IMR-90 (cell line): ENCODE results near the gene NDFIP2. TPM values are rescaled to one million over a fixed set of nuclear protein-coding genes. Genes with fewer than 3 reads are reported as not detected.

Source experiments
- ATAC-seq: fragments of 200-7000 bp; cut with Tn5 transposase; 2 replicates; pipeline ENCODE4 v1.9.1; 2020; ENCODE audit warnings: low read depth, mild to moderate bottlenecking, moderate library complexity
- BruUV-seq: library from RNA; stranded (reverse); fragments of 400-500 nt; replicated peaks from 2 replicates; lab custom pipeline; 2021; lab: Mats Ljungman, UMichigan
- CTCF ChIA-PET: fragments of 300-600 bp; formaldehyde crosslinking; extraction: SDS; loops from one replicate; lab custom pipeline; 2021; ENCODE audit warnings: antibody characterized with exemption; lab: Yijun Ruan, JAX
- POLR2A ChIA-PET: fragments of 300-600 bp; sonication (Branson Sonifier 250); formaldehyde crosslinking; loops from one replicate; lab custom pipeline; 2022; ENCODE audit warnings: antibody characterized with exemption; ENCODE audit not compliant: unreplicated experiment; lab: Charles Lee
- DNase-seq: peaks from one replicate; pipeline ENCODE4 v3.0.0; 2013
- H2AFZ ChIP-seq: replicated peaks from 2 replicates; pipeline ENCODE3; 2013; ENCODE audit warnings: low read length, mild to moderate bottlenecking; ENCODE audit not compliant: poor library complexity
- H2AK5ac ChIP-seq: 2 replicates; pipeline ENCODE4 v1.6.1; 2013; ENCODE audit warnings: low read depth, low read length, inconsistent platforms
- H2AK9ac ChIP-seq: replicated peaks from 2 replicates; pipeline ENCODE3; 2013; ENCODE audit warnings: mild to moderate bottlenecking, low read depth, low read length, moderate library complexity; ENCODE audit not compliant: poor library complexity
- H2BK120ac ChIP-seq: 2 replicates; pipeline ENCODE4 v1.6.1; 2013; ENCODE audit warnings: low read depth, low read length, inconsistent platforms
- H2BK15ac ChIP-seq: 3 replicates; pipeline ENCODE4 v1.6.1; 2013; ENCODE audit warnings: low read depth, low read length, inconsistent platforms
- H2BK20ac ChIP-seq: 2 replicates; pipeline ENCODE4 v1.6.1; 2013; ENCODE audit warnings: low read depth, mild to moderate bottlenecking, inconsistent platforms, low read length, moderate library complexity
- H2BK5ac ChIP-seq: 2 replicates; pipeline ENCODE4 v1.6.1; 2013; ENCODE audit warnings: mild to moderate bottlenecking, low read depth, low read length, inconsistent platforms; ENCODE audit not compliant: poor library complexity, severe bottlenecking
- H3K14ac ChIP-seq: replicated peaks from 2 replicates; pipeline ENCODE4 v1.6.1; 2013; ENCODE audit warnings: low read depth, low read length, inconsistent platforms
- H3K18ac ChIP-seq: 2 replicates; pipeline ENCODE4 v1.6.1; 2013; ENCODE audit warnings: low read depth, low read length, control low read depth
- H3K23ac ChIP-seq: 2 replicates; pipeline ENCODE4 v1.6.1; 2013; ENCODE audit warnings: low read depth, low read length, inconsistent platforms
- H3K27ac ChIP-seq: 2 replicates; pipeline ENCODE4 v1.5.1; 2013; ENCODE audit warnings: mild to moderate bottlenecking, control low read depth, low read length; ENCODE audit not compliant: insufficient read depth
- H3K27me3 ChIP-seq: 2 replicates; pipeline ENCODE4 v1.6.1; 2013; ENCODE audit warnings: low read length; ENCODE audit not compliant: control insufficient read depth, insufficient read depth
- H3K36me3 ChIP-seq: 2 replicates; pipeline ENCODE4 v1.6.1; 2013; ENCODE audit warnings: low read length, mixed read lengths; ENCODE audit not compliant: control insufficient read depth, insufficient read depth
- H3K4ac ChIP-seq: 2 replicates; pipeline ENCODE4 v1.6.1; 2013; ENCODE audit warnings: low read depth, low read length, inconsistent platforms
- H3K4me1 ChIP-seq: 2 replicates; pipeline ENCODE4 v1.6.1; 2013; ENCODE audit warnings: low read length, mixed read lengths; ENCODE audit not compliant: control insufficient read depth, insufficient read depth
- H3K4me2 ChIP-seq: 2 replicates; pipeline ENCODE4 v1.6.1; 2013; ENCODE audit warnings: low read depth, mild to moderate bottlenecking, control low read depth, low read length, moderate library complexity
- H3K4me3 ChIP-seq: 2 replicates; pipeline ENCODE4 v1.5.1; 2013; ENCODE audit warnings: low read depth, mild to moderate bottlenecking, control low read depth, low read length, moderate library complexity; ENCODE audit not compliant: insufficient read depth
- H3K56ac ChIP-seq: 2 replicates; pipeline ENCODE4 v1.6.1; 2013; ENCODE audit warnings: low read length, inconsistent platforms; ENCODE audit not compliant: insufficient read depth; ENCODE audit errors: extremely low read depth
- H3K79me1 ChIP-seq, 2 experiments: 2 replicates each; pipeline ENCODE4 v1.6.1; 2013; ENCODE audit warnings: low read length in 2 of 2, inconsistent platforms in 1 of 2, low read depth in 1 of 2
- H3K9ac ChIP-seq: 2 replicates; pipeline ENCODE4 v1.6.1; 2013; ENCODE audit warnings: low read depth, low read length, control low read depth
- H3K9me1 ChIP-seq: 2 replicates; pipeline ENCODE4 v1.6.1; 2013; ENCODE audit warnings: low read length, inconsistent platforms; ENCODE audit not compliant: insufficient read depth
- H3K9me3 ChIP-seq: 2 replicates; pipeline ENCODE4 v1.6.1; 2013; ENCODE audit warnings: low read length; ENCODE audit not compliant: control insufficient read depth, insufficient read depth
- H4K20me1 ChIP-seq: 2 replicates; pipeline ENCODE4 v1.6.1; 2013; ENCODE audit warnings: low read length, inconsistent platforms; ENCODE audit not compliant: insufficient read depth
- H4K5ac ChIP-seq: 2 replicates; pipeline ENCODE4 v1.6.1; 2013; ENCODE audit warnings: mild to moderate bottlenecking, low read depth, low read length, control low read depth
- H4K8ac ChIP-seq, 2 experiments: 2 replicates each; pipeline ENCODE4 v1.6.1; 2013; ENCODE audit warnings: low read depth in 2 of 2, low read length in 2 of 2, control low read depth in 1 of 2, inconsistent platforms in 1 of 2
- H4K91ac ChIP-seq: 2 replicates; pipeline ENCODE4 v1.6.1; 2013; ENCODE audit warnings: low read depth, low read length, inconsistent platforms; ENCODE audit not compliant: insufficient read depth
- BHLHE40 ChIP-seq: fragments of 150-350 bp; IDR thresholded peaks from 2 replicates; pipeline ENCODE4 v1.6.1; 2016; ENCODE audit warnings: mild to moderate bottlenecking, low read depth, low read length
- CEBPB ChIP-seq: IDR thresholded peaks from 2 replicates; pipeline ENCODE4 v1.6.1; 2012; ENCODE audit warnings: low read depth, low read length, improper control_type of control experiment
- MAFK ChIP-seq: IDR thresholded peaks from 2 replicates; pipeline ENCODE4 v1.6.1; 2012; ENCODE audit warnings: low read depth, low read length, improper control_type of control experiment
- MAZ ChIP-seq: IDR thresholded peaks from 2 replicates; pipeline ENCODE4 v1.6.1; 2012; ENCODE audit warnings: low read depth, mild to moderate bottlenecking, low read length, improper control_type of control experiment, moderate library complexity, borderline replicate concordance
- MXI1 ChIP-seq: IDR thresholded peaks from 2 replicates; pipeline ENCODE4 v1.6.1; 2012; ENCODE audit warnings: low read depth, mild to moderate bottlenecking, low read length, moderate library complexity, borderline replicate concordance
- NFE2L2 ChIP-seq: fragments of 150-350 bp; IDR thresholded peaks from 2 replicates; pipeline ENCODE4 v1.6.1; 2016; ENCODE audit warnings: low read depth, mild to moderate bottlenecking, low read length
- dilution Hi-C: fragments of 300-500 bp; cut with HindIII; formaldehyde crosslinking; loops from one replicate; pipeline ENCODE4 v1.14.3; 2018; ENCODE audit warnings: low sequenced_read_pairs; ENCODE audit not compliant: unreplicated experiment
- in situ Hi-C: fragments of 300-500 bp; cut with MboI; formaldehyde crosslinking; loops from 3 replicates; pipeline ENCODE4 v1.14.3; 2019; ENCODE audit warnings: low sequenced_read_pairs, inconsistent platforms, mixed read lengths
- intact Hi-C: fragments of 100-400 bp; cut with micrococcal nuclease; formaldehyde crosslinking; loops from 2 replicates; pipeline ENCODE4 v1.10.0; 2022
- polyA plus RNA-seq, 3 experiments: library from polyadenylated mRNA; depleted of rRNA; stranded (reverse); fragments of >200 nt; gene quantifications; 2 replicates each; pipeline ENCODE4 v1.2.3, GENCODE V29; 2012; ENCODE audit warnings: low replicate concordance in 1 of 3
- total RNA-seq: library from RNA; depleted of rRNA; stranded (reverse); fragments of >200 nt; gene quantifications from 2 replicates; pipeline ENCODE4 v1.2.3, GENCODE V29; 2012
- TF ChIP-seq, protein P1 (sequence below): fragments of 150-350 bp; IDR thresholded peaks from 2 replicates; pipeline ENCODE4 v1.6.1; 2017; ENCODE audit warnings: mild to moderate bottlenecking, antibody characterized with exemption, low read length, low read depth

NDFIP2 gene
- total and polyA plus RNA-seq, 2 of the 4 experiments (the other 2 are of a cell fraction), result 23.8 to 25.8 TPM

- H4K91ac ChIP-seq, result no peak overlapping the region
- ATAC-seq, result no peak
- no peaks in the 10 kb centered on the region for H3K9me1 ChIP-seq
- intact Hi-C loops (no loop called here), dilution Hi-C loops (no loop called here), in situ Hi-C loops (loop anchor here (25.0 kb wide), 1 partner anchor 800 kb away; no protein-coding TSS in a partner anchor)
- no peaks in the 10 kb centered on the region for H4K20me1 ChIP-seq
- DNase-seq, result no peak
- ChIA-PET CTCF (no interaction called here), POLR2A (no interaction called here)
- no peak overlapping the region for H3K18ac ChIP-seq
- no peak overlapping the region for H3K4ac ChIP-seq
- no peak overlapping the region for H2BK15ac ChIP-seq
- H2BK20ac ChIP-seq, result no peak overlapping the region
- no peak overlapping the region for H3K4me2 ChIP-seq
- H2AFZ ChIP-seq, result no peak overlapping the region
- no TSS peak for BruUV-seq
- H3K14ac ChIP-seq, result no peak overlapping the region
- H3K79me1 ChIP-seq, result no peaks in the 10 kb centered on the region
- no peaks in the 10 kb centered on the region for H3K27me3 ChIP-seq
- no peak overlapping the region for H3K56ac ChIP-seq
- H2AK9ac ChIP-seq, result no peak overlapping the region
- H2AK5ac ChIP-seq, result no peak overlapping the region
- H3K27ac ChIP-seq, result no peak overlapping the region
- H2BK120ac ChIP-seq, result no peak overlapping the region
- no peak overlapping the region for H4K5ac ChIP-seq
- H4K8ac ChIP-seq, result no peak overlapping the region
- TF ChIP-seq MXI1 (no peak), MAFK (no peak), MAZ (no peak), NFE2L2 (no peak), BHLHE40 (no peak), CEBPB (no peak)
- TF ChIP-seq, protein P1, sequence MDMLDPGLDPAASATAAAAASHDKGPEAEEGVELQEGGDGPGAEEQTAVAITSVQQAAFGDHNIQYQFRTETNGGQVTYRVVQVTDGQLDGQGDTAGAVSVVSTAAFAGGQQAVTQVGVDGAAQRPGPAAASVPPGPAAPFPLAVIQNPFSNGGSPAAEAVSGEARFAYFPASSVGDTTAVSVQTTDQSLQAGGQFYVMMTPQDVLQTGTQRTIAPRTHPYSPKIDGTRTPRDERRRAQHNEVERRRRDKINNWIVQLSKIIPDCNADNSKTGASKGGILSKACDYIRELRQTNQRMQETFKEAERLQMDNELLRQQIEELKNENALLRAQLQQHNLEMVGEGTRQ, result no peak
- H3K4me3 ChIP-seq, result no peak overlapping the region
- no peak overlapping the region for H3K23ac ChIP-seq
- no peaks in the 10 kb centered on the region for H3K4me1 ChIP-seq
- H3K9ac ChIP-seq, result no peak overlapping the region
- no peaks in the 10 kb centered on the region for H3K36me3 ChIP-seq
- no peaks in the 10 kb centered on the region; the same call in 1 of the 2 replicates for H3K9me3 ChIP-seq
- H2BK5ac ChIP-seq, result no peak overlapping the region
These were observed 81.6 kb downstream of the NDFIP2 start for GRCh38 chr13:79562557-79562956.
